ENCODE data around the gene TXNRD1.

TXNRD1 gene

GRCh38 chr12:104282109-104282508 is 66.5 kb downstream of the TXNRD1 start:
- TF ChIP-seq POLR2AphosphoS5 (IDR thresholded peaks at IDR 0.05; ENCODE audit: low read depth, low read length) (no peak), FOXP2 (optimal IDR thresholded peaks at IDR 0.05; ENCODE audit: borderline replicate concordance, extremely low read depth, extremely low read length, insufficient read depth) (no peak), SIN3A (IDR thresholded peaks at IDR 0.05; ENCODE audit: borderline replicate concordance, insufficient read depth, low read length) (no peak), REST (IDR thresholded peaks at IDR 0.05; ENCODE audit: insufficient read depth in 1 of 2, low read depth in 2 of 2, low read length in 2 of 2) (no peak), TAF1 (IDR thresholded peaks at IDR 0.05; ENCODE audit: borderline replicate concordance, insufficient read depth, low read length) (no peak)

GRCh38 chr12:104285740-104286515 is 70.3 kb downstream of the TXNRD1 start:
- TF ChIP-seq TAF1 (IDR thresholded peaks at IDR 0.05; ENCODE audit: borderline replicate concordance, insufficient read depth, low read length) (no peak), FOXP2 (optimal IDR thresholded peaks at IDR 0.05; ENCODE audit: borderline replicate concordance, extremely low read depth, extremely low read length, insufficient read depth) (no peak), POLR2AphosphoS5 (IDR thresholded peaks at IDR 0.05; ENCODE audit: low read depth, low read length) (no peak), REST (IDR thresholded peaks at IDR 0.05; ENCODE audit: insufficient read depth in 1 of 2, low read depth in 2 of 2, low read length in 2 of 2) (no peak), SIN3A (IDR thresholded peaks at IDR 0.05; ENCODE audit: borderline replicate concordance, insufficient read depth, low read length) (no peak)

- TF ChIP-seq TAF1 (IDR thresholded peaks at IDR 0.05; ENCODE audit: borderline replicate concordance, insufficient read depth, low read length) (peak; percentile 93; the same call in 1 of the 2 replicates), POLR2AphosphoS5 (IDR thresholded peaks at IDR 0.05; ENCODE audit: low read depth, low read length) (peak; percentile 93), SIN3A (IDR thresholded peaks at IDR 0.05; ENCODE audit: borderline replicate concordance, insufficient read depth, low read length) (peak; percentile 53; the same call in 1 of the 2 replicates), REST (IDR thresholded peaks at IDR 0.05; ENCODE audit: insufficient read depth in 1 of 2, low read depth in 2 of 2, low read length in 2 of 2) (peak in 1 of 2 experiments; percentile 13; a peak in 1 of 4 replicates), FOXP2 (optimal IDR thresholded peaks at IDR 0.05; ENCODE audit: borderline replicate concordance, extremely low read depth, extremely low read length, insufficient read depth) (peak; percentile 41)
These were observed 71.2 kb downstream of the TXNRD1 start for GRCh38 chr12:104286516-104287482.

GRCh38 chr12:104288635-104289274 is 73.2 kb downstream of the TXNRD1 start:
- TF ChIP-seq FOXP2 (optimal IDR thresholded peaks at IDR 0.05; ENCODE audit: borderline replicate concordance, extremely low read depth, extremely low read length, insufficient read depth) (peak; percentile 90), POLR2AphosphoS5 (IDR thresholded peaks at IDR 0.05; ENCODE audit: low read depth, low read length) (peak; percentile 64; the same call in 1 of the 2 replicates), SIN3A (IDR thresholded peaks at IDR 0.05; ENCODE audit: borderline replicate concordance, insufficient read depth, low read length) (peak; percentile 97), REST (IDR thresholded peaks at IDR 0.05; ENCODE audit: insufficient read depth in 1 of 2, low read depth in 2 of 2, low read length in 2 of 2) (no peak; a peak in 1 of 4 replicates), TAF1 (IDR thresholded peaks at IDR 0.05; ENCODE audit: borderline replicate concordance, insufficient read depth, low read length) (peak; percentile 80)

Data from PFSK-1 (cell line).